HepG2 (cell line): ENCODE measurements around the gene SCYL1. TPM values are rescaled to one million over a fixed set of nuclear protein-coding genes. Genes with fewer than 3 reads are reported as not detected.

Experiments used
- HNF4G ChIP-seq, 2 experiments: sonication (generic) in 1 of 2; formaldehyde crosslinking in 1 of 2; IDR thresholded peaks; 2 replicates each; pipeline versions ENCODE4 v1.4.0 to v1.6.1; 2011 to 2020; ENCODE audit warnings: borderline replicate concordance in 2 of 2, low read depth in 2 of 2, mild to moderate bottlenecking in 2 of 2, low read length in 1 of 2, missing genetic modification reagents in 1 of 2, moderate library complexity in 1 of 2
- MTA1 ChIP-seq: sonication (generic); formaldehyde crosslinking; IDR thresholded peaks from 2 replicates; pipeline ENCODE4 v1.4.0; 2020; ENCODE audit warnings: missing genetic modification reagents, mild to moderate bottlenecking, borderline replicate concordance
- PAX8 ChIP-seq: sonication (generic); formaldehyde crosslinking; IDR thresholded peaks from 2 replicates; pipeline ENCODE4 v1.8.0; 2022; ENCODE audit warnings: mild to moderate bottlenecking, missing genetic modification reagents, borderline replicate concordance
- ZFP36L2 ChIP-seq: sonication (generic); formaldehyde crosslinking; IDR thresholded peaks from 2 replicates; pipeline ENCODE4 v1.4.0; 2020; ENCODE audit warnings: missing genetic modification reagents
- ZNF768 ChIP-seq: sonication (generic); formaldehyde crosslinking; IDR thresholded peaks from 2 replicates; pipeline ENCODE4 v1.4.0; 2020; ENCODE audit warnings: missing genetic modification reagents
- ZNF773 ChIP-seq: sonication (generic); formaldehyde crosslinking; IDR thresholded peaks from 2 replicates; pipeline ENCODE4 v1.4.0; 2020; ENCODE audit warnings: missing genetic modification reagents, borderline replicate concordance
- polyA plus RNA-seq, 8 experiments: library from polyadenylated mRNA; depleted of rRNA in 3 of 8; stranded (reverse) in 7 of 8; unstranded in 1 of 8; fragments of >200 nt; fragmentation: Illumina TruSeq in 4 of 8; extraction: Trizol in 4 of 8; gene quantifications; 2 replicates each; pipeline versions ENCODE4 v1.2.1 to v1.2.3, GENCODE V29; 2011 to 2016; ENCODE audit warnings: low read depth in 4 of 8, missing spikeins in 1 of 8, mixed read lengths in 1 of 8; ENCODE audit not compliant: insufficient read depth in 1 of 8
- total RNA-seq, 5 experiments: library from RNA; depleted of rRNA; stranded (reverse); fragments of >200 nt; fragmentation: Illumina TruSeq; extraction: Trizol; gene quantifications; 2 replicates each; pipeline ENCODE4 v1.2.3, GENCODE V29; 2016; ENCODE audit warnings: low read depth in 1 of 5
- TF ChIP-seq, protein P1 (sequence below): sonication (generic); formaldehyde crosslinking; IDR thresholded peaks from 2 replicates; pipeline ENCODE4 v1.4.0; 2020; ENCODE audit warnings: mild to moderate bottlenecking, missing genetic modification reagents
- TF ChIP-seq, protein P2 (sequence below): sonication (generic); IDR thresholded peaks from 2 replicates; pipeline ENCODE4 v1.6.1; 2016; ENCODE audit warnings: low read depth, borderline replicate concordance
- TF ChIP-seq, protein P3 (sequence below): sonication (generic); formaldehyde crosslinking; IDR thresholded peaks from 2 replicates; pipeline ENCODE4 v1.4.0; 2020; ENCODE audit warnings: missing genetic modification reagents

SCYL1 gene
- total and polyA plus RNA-seq, 2 of the 13 experiments (the other 11 are each of a cell fraction or from before 2014, with no cell fraction given) = 65.9 to 103 TPM

DNA sequence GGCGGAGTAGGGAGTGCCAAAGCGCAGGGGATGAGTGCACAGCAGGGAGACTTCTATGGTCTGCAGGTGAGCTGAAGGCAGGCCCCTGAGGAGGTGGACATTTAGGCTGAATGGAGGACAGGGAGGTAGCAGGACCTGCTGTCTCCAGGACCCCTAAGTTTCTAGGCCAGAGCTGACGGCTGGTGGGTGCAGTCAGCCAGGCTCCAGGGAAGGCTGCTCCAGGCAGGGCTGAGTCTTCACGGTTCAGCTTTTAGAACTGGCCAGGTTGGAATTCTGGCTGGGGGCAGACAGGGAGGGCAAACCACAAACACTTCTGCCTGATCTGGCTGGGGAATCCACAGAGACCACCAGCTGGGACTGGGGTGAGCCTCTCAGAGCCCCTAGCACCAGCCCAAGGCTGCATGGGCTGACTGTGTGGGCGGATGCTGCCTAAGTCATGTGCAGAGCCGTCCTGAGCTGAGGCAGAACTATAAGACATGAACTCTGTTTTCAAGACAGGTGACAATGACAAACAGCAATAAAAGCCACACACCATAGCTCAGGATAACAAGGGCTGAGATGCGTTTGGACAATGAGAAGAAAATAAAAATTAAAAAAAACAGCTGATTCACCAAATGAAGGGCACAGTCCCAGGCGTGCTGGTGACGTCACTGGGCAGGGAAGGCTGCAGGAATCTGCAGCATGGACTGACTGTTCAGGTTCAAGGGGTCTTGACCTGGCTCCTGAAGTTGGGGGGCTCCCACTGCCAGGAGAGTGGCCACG is 36.4 kb upstream of the SCYL1 start (continued):
- TF ChIP-seq HNF4G (IDR thresholded peaks at IDR 0.05; ENCODE audit: borderline replicate concordance, low read depth, low read length) (no peak), HNF4G (CRISPR knock-in tag; IDR thresholded peaks at IDR 0.05; ENCODE audit: borderline replicate concordance, low read depth) (no peak), ZNF768 (no peak), ZFP36L2 (CRISPR knock-in tag) (no peak), MTA1 (CRISPR knock-in tag) (no peak), ZNF773 (no peak), PAX8 (CRISPR knock-in tag) (0 out of 2 replicates have a peak, but pooled peaks have one; percentile 21)
- TF ChIP-seq, protein P1, sequence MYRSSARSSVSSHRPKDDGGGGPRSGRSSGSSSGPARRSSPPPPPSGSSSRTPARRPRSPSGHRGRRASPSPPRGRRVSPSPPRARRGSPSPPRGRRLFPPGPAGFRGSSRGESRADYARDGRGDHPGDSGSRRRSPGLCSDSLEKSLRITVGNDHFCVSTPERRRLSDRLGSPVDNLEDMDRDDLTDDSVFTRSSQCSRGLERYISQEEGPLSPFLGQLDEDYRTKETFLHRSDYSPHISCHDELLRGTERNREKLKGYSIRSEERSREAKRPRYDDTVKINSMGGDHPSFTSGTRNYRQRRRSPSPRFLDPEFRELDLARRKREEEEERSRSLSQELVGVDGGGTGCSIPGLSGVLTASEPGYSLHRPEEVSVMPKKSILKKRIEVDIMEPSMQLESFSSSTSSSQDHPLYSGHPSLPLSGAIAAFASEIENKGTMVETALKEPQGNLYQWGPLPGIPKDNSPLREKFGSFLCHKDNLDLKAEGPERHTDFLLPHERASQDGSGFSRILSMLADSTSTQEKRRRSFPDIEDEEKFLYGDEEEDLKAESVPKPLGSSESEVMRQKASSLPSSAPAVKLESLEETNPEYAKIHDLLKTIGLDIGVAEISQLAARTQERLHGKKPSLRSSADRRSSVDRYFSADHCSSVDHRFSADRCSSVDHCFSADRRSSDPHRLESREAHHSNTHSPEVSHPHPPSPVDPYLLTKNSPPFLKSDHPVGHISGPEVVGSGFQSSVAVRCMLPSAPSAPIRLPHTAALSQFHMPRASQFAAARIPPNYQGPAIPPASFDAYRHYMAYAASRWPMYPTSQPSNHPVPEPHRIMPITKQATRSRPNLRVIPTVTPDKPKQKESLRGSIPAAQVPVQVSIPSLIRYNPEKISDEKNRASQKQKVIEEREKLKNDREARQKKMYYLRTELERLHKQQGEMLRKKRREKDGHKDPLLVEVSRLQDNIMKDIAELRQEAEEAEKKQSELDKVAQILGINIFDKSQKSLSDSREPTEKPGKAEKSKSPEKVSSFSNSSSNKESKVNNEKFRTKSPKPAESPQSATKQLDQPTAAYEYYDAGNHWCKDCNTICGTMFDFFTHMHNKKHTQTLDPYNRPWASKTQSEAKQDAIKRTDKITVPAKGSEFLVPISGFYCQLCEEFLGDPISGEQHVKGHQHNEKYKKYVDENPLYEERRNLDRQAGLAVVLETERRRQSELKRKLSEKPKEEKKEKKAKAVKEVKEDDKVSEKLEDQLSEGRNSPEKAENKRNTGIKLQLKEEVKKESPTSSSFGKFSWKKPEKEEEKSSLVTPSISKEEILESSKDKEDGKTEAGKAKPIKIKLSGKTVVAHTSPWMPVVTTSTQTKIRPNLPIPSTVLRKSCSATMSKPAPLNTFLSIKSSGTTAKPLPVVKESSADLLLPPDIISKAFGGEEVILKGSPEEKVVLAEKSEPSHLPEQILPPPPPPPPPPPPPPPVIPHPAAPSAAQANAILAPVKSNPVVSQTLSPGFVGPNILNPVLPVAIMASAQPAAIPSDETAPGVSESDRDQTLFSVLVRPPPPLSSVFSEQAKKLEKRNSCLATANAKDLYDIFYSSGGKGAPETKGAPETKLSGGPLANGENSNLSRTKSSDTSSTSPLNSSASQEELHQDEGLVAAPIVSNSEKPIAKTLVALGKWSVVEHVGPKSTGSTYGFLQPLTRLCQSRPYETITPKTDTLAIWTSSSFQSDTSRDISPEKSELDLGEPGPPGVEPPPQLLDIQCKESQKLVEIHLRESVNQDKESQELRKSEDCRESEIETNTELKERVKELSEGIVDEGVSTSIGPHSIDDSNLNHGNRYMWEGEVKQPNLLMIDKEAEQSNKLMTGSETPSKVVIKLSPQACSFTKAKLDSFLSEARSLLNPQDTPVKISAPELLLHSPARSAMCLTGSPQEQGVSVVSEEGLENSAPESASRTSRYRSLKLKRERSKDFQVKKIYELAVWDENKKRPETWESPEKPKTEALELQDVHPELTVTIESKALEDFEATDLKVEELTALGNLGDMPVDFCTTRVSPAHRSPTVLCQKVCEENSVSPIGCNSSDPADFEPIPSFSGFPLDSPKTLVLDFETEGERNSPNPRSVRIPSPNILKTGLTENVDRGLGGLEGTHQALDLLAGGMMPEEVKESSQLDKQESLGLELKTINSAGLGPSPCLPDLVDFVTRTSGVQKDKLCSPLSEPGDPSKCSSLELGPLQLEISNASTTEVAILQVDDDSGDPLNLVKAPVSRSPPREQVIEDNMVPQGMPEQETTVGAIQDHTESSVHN (CRISPR knock-in tag) = no peak
- TF ChIP-seq, protein P2, sequence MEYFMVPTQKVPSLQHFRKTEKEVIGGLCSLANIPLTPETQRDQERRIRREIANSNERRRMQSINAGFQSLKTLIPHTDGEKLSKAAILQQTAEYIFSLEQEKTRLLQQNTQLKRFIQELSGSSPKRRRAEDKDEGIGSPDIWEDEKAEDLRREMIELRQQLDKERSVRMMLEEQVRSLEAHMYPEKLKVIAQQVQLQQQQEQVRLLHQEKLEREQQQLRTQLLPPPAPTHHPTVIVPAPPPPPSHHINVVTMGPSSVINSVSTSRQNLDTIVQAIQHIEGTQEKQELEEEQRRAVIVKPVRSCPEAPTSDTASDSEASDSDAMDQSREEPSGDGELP = peak; percentile 48; the same call in 1 of the 2 replicates
- TF ChIP-seq, protein P3, sequence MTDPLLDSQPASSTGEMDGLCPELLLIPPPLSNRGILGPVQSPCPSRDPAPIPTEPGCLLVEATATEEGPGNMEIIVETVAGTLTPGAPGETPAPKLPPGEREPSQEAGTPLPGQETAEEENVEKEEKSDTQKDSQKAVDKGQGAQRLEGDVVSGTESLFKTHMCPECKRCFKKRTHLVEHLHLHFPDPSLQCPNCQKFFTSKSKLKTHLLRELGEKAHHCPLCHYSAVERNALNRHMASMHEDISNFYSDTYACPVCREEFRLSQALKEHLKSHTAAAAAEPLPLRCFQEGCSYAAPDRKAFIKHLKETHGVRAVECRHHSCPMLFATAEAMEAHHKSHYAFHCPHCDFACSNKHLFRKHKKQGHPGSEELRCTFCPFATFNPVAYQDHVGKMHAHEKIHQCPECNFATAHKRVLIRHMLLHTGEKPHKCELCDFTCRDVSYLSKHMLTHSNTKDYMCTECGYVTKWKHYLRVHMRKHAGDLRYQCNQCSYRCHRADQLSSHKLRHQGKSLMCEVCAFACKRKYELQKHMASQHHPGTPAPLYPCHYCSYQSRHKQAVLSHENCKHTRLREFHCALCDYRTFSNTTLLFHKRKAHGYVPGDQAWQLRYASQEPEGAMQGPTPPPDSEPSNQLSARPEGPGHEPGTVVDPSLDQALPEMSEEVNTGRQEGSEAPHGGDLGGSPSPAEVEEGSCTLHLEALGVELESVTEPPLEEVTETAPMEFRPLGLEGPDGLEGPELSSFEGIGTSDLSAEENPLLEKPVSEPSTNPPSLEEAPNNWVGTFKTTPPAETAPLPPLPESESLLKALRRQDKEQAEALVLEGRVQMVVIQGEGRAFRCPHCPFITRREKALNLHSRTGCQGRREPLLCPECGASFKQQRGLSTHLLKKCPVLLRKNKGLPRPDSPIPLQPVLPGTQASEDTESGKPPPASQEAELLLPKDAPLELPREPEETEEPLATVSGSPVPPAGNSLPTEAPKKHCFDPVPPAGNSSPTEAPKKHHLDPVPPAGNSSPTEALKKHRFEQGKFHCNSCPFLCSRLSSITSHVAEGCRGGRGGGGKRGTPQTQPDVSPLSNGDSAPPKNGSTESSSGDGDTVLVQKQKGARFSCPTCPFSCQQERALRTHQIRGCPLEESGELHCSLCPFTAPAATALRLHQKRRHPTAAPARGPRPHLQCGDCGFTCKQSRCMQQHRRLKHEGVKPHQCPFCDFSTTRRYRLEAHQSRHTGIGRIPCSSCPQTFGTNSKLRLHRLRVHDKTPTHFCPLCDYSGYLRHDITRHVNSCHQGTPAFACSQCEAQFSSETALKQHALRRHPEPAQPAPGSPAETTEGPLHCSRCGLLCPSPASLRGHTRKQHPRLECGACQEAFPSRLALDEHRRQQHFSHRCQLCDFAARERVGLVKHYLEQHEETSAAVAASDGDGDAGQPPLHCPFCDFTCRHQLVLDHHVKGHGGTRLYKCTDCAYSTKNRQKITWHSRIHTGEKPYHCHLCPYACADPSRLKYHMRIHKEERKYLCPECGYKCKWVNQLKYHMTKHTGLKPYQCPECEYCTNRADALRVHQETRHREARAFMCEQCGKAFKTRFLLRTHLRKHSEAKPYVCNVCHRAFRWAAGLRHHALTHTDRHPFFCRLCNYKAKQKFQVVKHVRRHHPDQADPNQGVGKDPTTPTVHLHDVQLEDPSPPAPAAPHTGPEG (CRISPR knock-in tag) = no peak
